Muscle layer of colon (tissue), 2 donors: ENCODE data around the gene PTPRJ.

Source experiments
- H3K27ac ChIP-seq: one replicate; pipeline ENCODE4 v1.7.0; 2013; ENCODE audit warnings: low read depth, mild to moderate bottlenecking, low read length, moderate library complexity
- H3K27me3 ChIP-seq, 2 donors: one replicate each; pipeline ENCODE4 v1.7.0; 2013; ENCODE audit warnings: low read length in 2 of 2, mild to moderate bottlenecking in 2 of 2; ENCODE audit not compliant: insufficient read depth in 2 of 2, control insufficient read depth in 1 of 2
- H3K36me3 ChIP-seq: one replicate; pipeline ENCODE4 v1.7.0; 2013; ENCODE audit warnings: mild to moderate bottlenecking, low read length; ENCODE audit not compliant: insufficient read depth
- H3K4me1 ChIP-seq: one replicate; pipeline ENCODE4 v1.7.0; 2013; ENCODE audit warnings: mild to moderate bottlenecking, low read length; ENCODE audit not compliant: insufficient read depth
- H3K4me3 ChIP-seq, 2 donors: one replicate each; pipeline ENCODE4 v1.7.0; 2013; ENCODE audit warnings: low read length in 2 of 2, low read depth in 1 of 2, mild to moderate bottlenecking in 1 of 2, moderate library complexity in 1 of 2
- H3K9ac ChIP-seq: one replicate; pipeline ENCODE4 v1.7.0; 2013; ENCODE audit warnings: low read length
- H3K9me3 ChIP-seq: one replicate; pipeline ENCODE4 v1.7.0; 2013; ENCODE audit warnings: mild to moderate bottlenecking, low read length
- donor health status: abdominal sarcoma.
- donor health status: Adenocarcinoma of cecum.

The PTPRJ gene

GRCh38 chr11:48083421-48083820 lies 103.1 kb downstream of the PTPRJ start:
- Histone ChIP-seq H3K4me1 (peaks cover 25% of the 10 kb centered on the region), H3K4me3 (no peak overlapping the region), H3K36me3 (no peaks in the 10 kb centered on the region), H3K27ac (no peak overlapping the region), H3K9me3 (no peaks in the 10 kb centered on the region), H3K27me3 (no peaks in the 10 kb centered on the region), H3K9ac (no peak overlapping the region)

- Histone ChIP-seq H3K9ac (no peak overlapping the region), H3K4me3 (no peak overlapping the region), H3K4me1 (peaks cover 25% of the 10 kb centered on the region), H3K27me3 (no peaks in the 10 kb centered on the region), H3K9me3 (no peaks in the 10 kb centered on the region), H3K36me3 (no peaks in the 10 kb centered on the region), H3K27ac (no peak overlapping the region)
Observed at GRCh38 chr11:48085688-48086087, 105.3 kb downstream of the PTPRJ start.

GRCh38 chr11:48087422-48087821 lies 107.1 kb downstream of the PTPRJ start:
- H3K4me1 ChIP-seq = peaks cover 11% of the 10 kb centered on the region
- H3K27me3 ChIP-seq = no peaks in the 10 kb centered on the region
- H3K9ac ChIP-seq = no peak overlapping the region
- no peak overlapping the region for H3K4me3 ChIP-seq
- no peaks in the 10 kb centered on the region for H3K9me3 ChIP-seq
- H3K36me3 ChIP-seq = no peaks in the 10 kb centered on the region
- H3K27ac ChIP-seq = no peak overlapping the region

- no peak overlapping the region for H3K27ac ChIP-seq
- H3K27me3 ChIP-seq = no peaks in the 10 kb centered on the region
- peaks cover 11% of the 10 kb centered on the region for H3K4me1 ChIP-seq
- no peaks in the 10 kb centered on the region for H3K9me3 ChIP-seq
- H3K9ac ChIP-seq = no peak overlapping the region
- H3K4me3 ChIP-seq = no peak overlapping the region
- H3K36me3 ChIP-seq = no peaks in the 10 kb centered on the region
Observed at GRCh38 chr11:48087974-48088681, 107.8 kb downstream of the PTPRJ start.

- no peak overlapping the region for H3K27ac ChIP-seq
- H3K9ac ChIP-seq = no peak overlapping the region
- H3K4me1 ChIP-seq = peaks cover 11% of the 10 kb centered on the region
Observed at GRCh38 chr11:48088682-48089050, 108.3 kb downstream of the PTPRJ start.

DNA sequence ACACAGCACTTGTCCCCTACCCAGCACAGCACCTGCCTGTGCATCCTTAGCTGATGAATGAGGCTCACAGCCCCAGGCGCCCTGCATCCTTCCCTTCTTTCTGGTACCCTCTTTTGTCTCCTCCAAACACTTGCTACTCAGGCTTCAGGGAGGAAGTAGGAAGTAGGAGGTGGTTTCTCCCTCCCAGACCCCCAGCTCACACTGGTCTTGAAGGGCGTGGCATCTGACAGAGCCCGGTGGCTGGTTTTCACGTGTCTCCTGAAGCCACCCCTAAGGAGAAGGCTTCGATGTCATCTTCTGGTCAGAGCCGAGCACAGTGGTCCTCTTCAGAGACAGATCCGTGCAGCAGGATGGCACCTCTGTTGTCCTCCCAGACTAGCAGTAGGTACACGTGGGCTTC lies 109.8 kb downstream of the PTPRJ start:
- Histone ChIP-seq H3K27me3 (no peaks in the 10 kb centered on the region), H3K27ac (no peak overlapping the region), H3K9me3 (no peaks in the 10 kb centered on the region), H3K4me3 (no peak overlapping the region), H3K9ac (no peak overlapping the region), H3K36me3 (no peaks in the 10 kb centered on the region), H3K4me1 (peaks cover 11% of the 10 kb centered on the region)

More at GRCh38 chr11:48088682-48089050, 108.3 kb downstream of the PTPRJ start:
- no peaks in the 10 kb centered on the region for H3K9me3 ChIP-seq
- no peaks in the 10 kb centered on the region for H3K36me3 ChIP-seq
- H3K4me3 ChIP-seq = no peak overlapping the region
- no peaks in the 10 kb centered on the region for H3K27me3 ChIP-seq

- Histone ChIP-seq H3K9ac (no peak overlapping the region), H3K27me3 (no peaks in the 10 kb centered on the region), H3K36me3 (no peaks in the 10 kb centered on the region), H3K4me1 (peaks cover 11% of the 10 kb centered on the region), H3K4me3 (no peak overlapping the region), H3K9me3 (no peaks in the 10 kb centered on the region), H3K27ac (no peak overlapping the region)
Observed at GRCh38 chr11:48091426-48092102, 111.2 kb downstream of the PTPRJ start.

DNA sequence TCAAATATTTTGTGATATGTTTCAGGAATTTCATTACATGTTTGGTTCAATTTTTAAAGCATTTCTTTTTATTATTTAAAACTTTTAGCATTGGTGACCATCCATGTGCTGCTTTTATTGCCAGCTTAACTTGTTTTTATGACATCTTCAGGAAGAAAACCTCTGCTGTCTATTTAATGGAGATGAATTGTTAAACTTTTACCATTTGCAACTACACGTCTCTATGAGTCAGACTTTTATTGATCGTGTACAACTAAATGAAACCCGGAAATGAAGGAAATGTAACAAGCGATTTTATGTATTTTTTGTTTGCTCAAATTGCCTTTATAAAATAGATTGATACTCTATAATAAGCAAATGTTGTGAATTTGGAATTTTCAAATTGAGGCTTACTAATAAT lies 113.0 kb downstream of the PTPRJ start:
- H3K27ac ChIP-seq = no peak overlapping the region
- H3K27me3 ChIP-seq = no peaks in the 10 kb centered on the region
- no peak overlapping the region for H3K4me3 ChIP-seq
- H3K4me1 ChIP-seq = peaks cover 4% of the 10 kb centered on the region
- no peaks in the 10 kb centered on the region for H3K36me3 ChIP-seq
- no peaks in the 10 kb centered on the region for H3K9me3 ChIP-seq
- H3K9ac ChIP-seq = no peak overlapping the region

DNA sequence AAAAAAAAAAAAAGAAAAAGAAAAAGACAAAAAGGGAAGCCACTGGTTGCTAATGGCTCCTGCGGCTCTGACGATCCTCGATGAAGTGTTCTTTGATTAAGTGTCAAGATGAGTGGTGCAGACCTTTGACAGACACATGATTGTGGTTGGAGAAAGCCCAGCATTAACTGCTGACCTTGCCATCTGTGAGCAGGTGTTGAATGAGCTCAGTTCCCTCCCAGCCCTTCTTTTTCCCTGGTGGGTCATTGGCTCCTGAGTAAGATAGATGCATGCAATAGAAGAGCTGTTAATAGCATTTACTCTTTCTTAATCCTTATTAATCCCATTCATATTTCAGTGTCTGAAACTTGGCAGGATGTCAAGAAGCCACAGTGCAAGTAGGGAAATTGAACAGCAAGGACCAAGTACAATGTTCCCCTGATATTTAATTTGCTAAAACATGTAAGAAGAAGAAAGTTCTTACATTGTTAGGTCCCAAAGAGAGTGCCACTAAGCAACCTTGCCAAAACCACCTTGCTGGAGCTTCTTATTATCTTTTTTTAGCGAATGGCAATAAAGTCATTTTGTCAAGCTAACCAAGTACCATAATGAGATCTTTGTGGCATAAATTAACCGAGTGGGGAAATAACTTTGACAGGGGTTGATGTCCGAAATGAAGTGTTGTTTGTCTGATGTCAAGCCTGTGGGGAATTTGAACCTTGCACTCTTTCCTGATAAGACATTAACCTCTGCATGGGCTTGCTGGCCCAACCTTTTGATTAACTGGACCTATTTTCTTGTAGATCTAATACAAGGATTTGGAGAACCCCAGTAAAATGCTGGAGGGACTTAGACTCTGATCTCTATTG lies 113.7 kb downstream of the PTPRJ start:
- Histone ChIP-seq H3K9me3 (no peaks in the 10 kb centered on the region), H3K4me1 (no peaks in the 10 kb centered on the region), H3K27me3 (no peaks in the 10 kb centered on the region), H3K27ac (no peak overlapping the region), H3K9ac (no peak overlapping the region), H3K36me3 (no peaks in the 10 kb centered on the region), H3K4me3 (no peak overlapping the region)

GRCh38 chr11:48094643-48095339 lies 114.4 kb downstream of the PTPRJ start:
- Histone ChIP-seq H3K27ac (no peak overlapping the region), H3K4me3 (no peak overlapping the region), H3K9ac (no peak overlapping the region), H3K36me3 (no peaks in the 10 kb centered on the region), H3K9me3 (no peaks in the 10 kb centered on the region), H3K4me1 (no peaks in the 10 kb centered on the region), H3K27me3 (no peaks in the 10 kb centered on the region)
